SK-N-SH treated with all-trans-retinoic acid at 6 μM for 48 hours (cell line): ENCODE data around the gene IFNG-AS1.
A peak's percentile ranks its signal among the peaks of the same experiment; 100 is the strongest.

ENCODE experiments used
- ATAC-seq: fragments of 200-7000 bp; cut with Tn5 transposase; 3 replicates; pipeline ENCODE4 v1.9.1; 2020; ENCODE audit warnings: mild to moderate bottlenecking, moderate library complexity
- ARNTL ChIP-seq: fragments of 450-650 bp; formaldehyde crosslinking; IDR thresholded peaks from 2 replicates; pipeline ENCODE4 v1.5.0; 2020; ENCODE audit warnings: low read depth, mild to moderate bottlenecking, moderate library complexity, borderline replicate concordance
- ESRRG ChIP-seq: fragments of 250-450 bp; sonication (Bioruptor Pico); IDR thresholded peaks from 2 replicates; pipeline ENCODE4 v1.6.1; 2021; ENCODE audit warnings: mild to moderate bottlenecking
- GLIS3 ChIP-seq: fragments of 250-450 bp; sonication (Bioruptor Pico); IDR thresholded peaks from 2 replicates; pipeline ENCODE4 v1.5.0; 2020; ENCODE audit warnings: mild to moderate bottlenecking, moderate library complexity
- ISL1 ChIP-seq: fragments of 250-450 bp; sonication (Bioruptor Pico); IDR thresholded peaks from 2 replicates; pipeline ENCODE4 v2.1.2; 2022; ENCODE audit warnings: mild to moderate bottlenecking, moderate library complexity
- OSR1 ChIP-seq: fragments of 250-450 bp; sonication (Bioruptor Pico); IDR thresholded peaks from 2 replicates; pipeline ENCODE4 v1.8.0; 2022; ENCODE audit warnings: moderate library complexity, mild to moderate bottlenecking, inconsistent platforms
- PPARA ChIP-seq: fragments of 250-450 bp; sonication (Bioruptor Pico); IDR thresholded peaks from 2 replicates; pipeline ENCODE4 v1.5.0; 2020; ENCODE audit warnings: mild to moderate bottlenecking, borderline replicate concordance
- RARB ChIP-seq: fragments of 250-450 bp; sonication (Bioruptor Pico); IDR thresholded peaks from 2 replicates; pipeline ENCODE4 v1.8.0; 2021; ENCODE audit warnings: mild to moderate bottlenecking, moderate library complexity
- SNAI2 ChIP-seq: fragments of 250-450 bp; sonication (Bioruptor Pico); IDR thresholded peaks from 2 replicates; pipeline ENCODE4 v1.5.0; 2020; ENCODE audit warnings: mild to moderate bottlenecking, moderate library complexity
- TCF4 ChIP-seq: fragments of 250-450 bp; sonication (Bioruptor Pico); IDR thresholded peaks from 2 replicates; pipeline ENCODE4 v1.8.0; 2021; ENCODE audit warnings: mild to moderate bottlenecking, moderate library complexity, borderline replicate concordance
- TOX ChIP-seq: fragments of 250-450 bp; sonication (Bioruptor Pico); IDR thresholded peaks from 2 replicates; pipeline ENCODE4 v1.8.0; 2021; ENCODE audit warnings: mild to moderate bottlenecking, moderate library complexity, borderline replicate concordance
- ZC3H10 ChIP-seq: fragments of 250-450 bp; sonication (Bioruptor Pico); IDR thresholded peaks from 2 replicates; pipeline ENCODE4 v1.5.1; 2021; ENCODE audit warnings: mild to moderate bottlenecking, moderate library complexity
- ZFP3 ChIP-seq: fragments of 250-450 bp; sonication (Bioruptor Pico); IDR thresholded peaks from 2 replicates; pipeline ENCODE4 v1.5.0; 2020; ENCODE audit warnings: mild to moderate bottlenecking, moderate library complexity
- ZFP30 ChIP-seq: fragments of 450-650 bp; formaldehyde crosslinking; IDR thresholded peaks from 2 replicates; pipeline ENCODE4 v1.5.0; 2022; ENCODE audit warnings: mild to moderate bottlenecking, moderate library complexity
- ZNF565 ChIP-seq: fragments of 450-650 bp; formaldehyde crosslinking; conservative IDR thresholded peaks from 2 replicates; pipeline ENCODE4 v1.5.0; 2020; ENCODE audit warnings: low read depth, mild to moderate bottlenecking, moderate library complexity
- ZNF70 ChIP-seq: fragments of 450-650 bp; formaldehyde crosslinking; IDR thresholded peaks from 2 replicates; pipeline ENCODE4 v1.5.0; 2020; ENCODE audit warnings: mild to moderate bottlenecking, moderate library complexity
- ZNF8 ChIP-seq: fragments of 450-650 bp; formaldehyde crosslinking; IDR thresholded peaks from 2 replicates; pipeline ENCODE4 v1.5.0; 2020; ENCODE audit warnings: mild to moderate bottlenecking, moderate library complexity
- TF ChIP-seq, protein P1 (sequence below): fragments of 250-450 bp; sonication (Bioruptor Pico); IDR thresholded peaks from 2 replicates; pipeline ENCODE4 v1.5.0; 2020; ENCODE audit warnings: mild to moderate bottlenecking, moderate library complexity
- TF ChIP-seq, protein P2 (sequence below): fragments of 250-450 bp; sonication (Bioruptor Pico); IDR thresholded peaks from 2 replicates; pipeline ENCODE4 v1.8.0; 2021; ENCODE audit warnings: low read depth, mild to moderate bottlenecking, moderate library complexity, borderline replicate concordance
- TF ChIP-seq, protein P3 (sequence below): fragments of 250-450 bp; sonication (Bioruptor Pico); IDR thresholded peaks from 2 replicates; pipeline ENCODE4 v1.5.1; 2020; ENCODE audit warnings: low read depth, mild to moderate bottlenecking, moderate library complexity
- TF ChIP-seq, protein P4 (sequence below): fragments of 250-450 bp; sonication (Bioruptor Pico); IDR thresholded peaks from 2 replicates; pipeline ENCODE4 v1.5.1; 2021; ENCODE audit warnings: mild to moderate bottlenecking, moderate library complexity
- TF ChIP-seq, protein P5 (sequence below): fragments of 250-450 bp; sonication (Bioruptor Pico); IDR thresholded peaks from 2 replicates; pipeline ENCODE4 v1.8.0; 2020; ENCODE audit warnings: mild to moderate bottlenecking, moderate library complexity, borderline replicate concordance

Gene IFNG-AS1

DNA sequence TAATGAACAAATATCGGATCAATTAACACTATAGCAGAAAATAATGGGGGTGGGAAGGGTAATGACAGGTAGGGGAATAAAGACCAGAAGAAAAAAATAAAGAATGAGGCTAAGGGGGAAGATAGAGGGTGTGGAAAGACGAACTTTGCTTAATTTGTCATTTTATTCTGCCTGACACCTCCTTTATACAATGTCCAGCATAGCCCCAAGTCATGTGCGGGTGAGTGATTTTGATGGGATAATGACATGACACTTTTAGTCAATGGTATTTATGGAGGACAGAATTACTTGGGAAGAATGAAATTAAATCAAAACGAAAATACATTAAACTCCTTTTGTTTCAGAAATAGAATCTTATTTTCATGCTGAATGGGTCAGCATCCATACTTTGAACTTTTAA is 20.5 kb upstream of the IFNG-AS1 start:
- no peak for TF ChIP-seq RARB (CRISPR knock-in tag)
- TF ChIP-seq ZC3H10 (CRISPR knock-in tag), result no peak
- TF ChIP-seq GLIS3 (CRISPR knock-in tag), result no peak
- no peak for TF ChIP-seq PPARA (CRISPR knock-in tag)
- TF ChIP-seq ZFP3 (CRISPR knock-in tag), result no peak
- no peak for TF ChIP-seq OSR1 (CRISPR knock-in tag)
- TF ChIP-seq, protein P1, sequence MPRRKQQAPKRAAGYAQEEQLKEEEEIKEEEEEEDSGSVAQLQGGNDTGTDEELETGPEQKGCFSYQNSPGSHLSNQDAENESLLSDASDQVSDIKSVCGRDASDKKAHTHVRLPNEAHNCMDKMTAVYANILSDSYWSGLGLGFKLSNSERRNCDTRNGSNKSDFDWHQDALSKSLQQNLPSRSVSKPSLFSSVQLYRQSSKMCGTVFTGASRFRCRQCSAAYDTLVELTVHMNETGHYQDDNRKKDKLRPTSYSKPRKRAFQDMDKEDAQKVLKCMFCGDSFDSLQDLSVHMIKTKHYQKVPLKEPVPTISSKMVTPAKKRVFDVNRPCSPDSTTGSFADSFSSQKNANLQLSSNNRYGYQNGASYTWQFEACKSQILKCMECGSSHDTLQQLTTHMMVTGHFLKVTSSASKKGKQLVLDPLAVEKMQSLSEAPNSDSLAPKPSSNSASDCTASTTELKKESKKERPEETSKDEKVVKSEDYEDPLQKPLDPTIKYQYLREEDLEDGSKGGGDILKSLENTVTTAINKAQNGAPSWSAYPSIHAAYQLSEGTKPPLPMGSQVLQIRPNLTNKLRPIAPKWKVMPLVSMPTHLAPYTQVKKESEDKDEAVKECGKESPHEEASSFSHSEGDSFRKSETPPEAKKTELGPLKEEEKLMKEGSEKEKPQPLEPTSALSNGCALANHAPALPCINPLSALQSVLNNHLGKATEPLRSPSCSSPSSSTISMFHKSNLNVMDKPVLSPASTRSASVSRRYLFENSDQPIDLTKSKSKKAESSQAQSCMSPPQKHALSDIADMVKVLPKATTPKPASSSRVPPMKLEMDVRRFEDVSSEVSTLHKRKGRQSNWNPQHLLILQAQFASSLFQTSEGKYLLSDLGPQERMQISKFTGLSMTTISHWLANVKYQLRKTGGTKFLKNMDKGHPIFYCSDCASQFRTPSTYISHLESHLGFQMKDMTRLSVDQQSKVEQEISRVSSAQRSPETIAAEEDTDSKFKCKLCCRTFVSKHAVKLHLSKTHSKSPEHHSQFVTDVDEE (CRISPR knock-in tag), result no peak
- TF ChIP-seq, protein P2, sequence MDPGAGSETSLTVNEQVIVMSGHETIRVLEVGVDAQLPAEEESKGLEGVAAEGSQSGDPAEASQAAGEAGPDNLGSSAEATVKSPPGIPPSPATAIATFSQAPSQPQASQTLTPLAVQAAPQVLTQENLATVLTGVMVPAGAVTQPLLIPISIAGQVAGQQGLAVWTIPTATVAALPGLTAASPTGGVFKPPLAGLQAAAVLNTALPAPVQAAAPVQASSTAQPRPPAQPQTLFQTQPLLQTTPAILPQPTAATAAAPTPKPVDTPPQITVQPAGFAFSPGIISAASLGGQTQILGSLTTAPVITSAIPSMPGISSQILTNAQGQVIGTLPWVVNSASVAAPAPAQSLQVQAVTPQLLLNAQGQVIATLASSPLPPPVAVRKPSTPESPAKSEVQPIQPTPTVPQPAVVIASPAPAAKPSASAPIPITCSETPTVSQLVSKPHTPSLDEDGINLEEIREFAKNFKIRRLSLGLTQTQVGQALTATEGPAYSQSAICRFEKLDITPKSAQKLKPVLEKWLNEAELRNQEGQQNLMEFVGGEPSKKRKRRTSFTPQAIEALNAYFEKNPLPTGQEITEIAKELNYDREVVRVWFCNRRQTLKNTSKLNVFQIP (CRISPR knock-in tag), result no peak
- ATAC-seq, result no peak

DNA sequence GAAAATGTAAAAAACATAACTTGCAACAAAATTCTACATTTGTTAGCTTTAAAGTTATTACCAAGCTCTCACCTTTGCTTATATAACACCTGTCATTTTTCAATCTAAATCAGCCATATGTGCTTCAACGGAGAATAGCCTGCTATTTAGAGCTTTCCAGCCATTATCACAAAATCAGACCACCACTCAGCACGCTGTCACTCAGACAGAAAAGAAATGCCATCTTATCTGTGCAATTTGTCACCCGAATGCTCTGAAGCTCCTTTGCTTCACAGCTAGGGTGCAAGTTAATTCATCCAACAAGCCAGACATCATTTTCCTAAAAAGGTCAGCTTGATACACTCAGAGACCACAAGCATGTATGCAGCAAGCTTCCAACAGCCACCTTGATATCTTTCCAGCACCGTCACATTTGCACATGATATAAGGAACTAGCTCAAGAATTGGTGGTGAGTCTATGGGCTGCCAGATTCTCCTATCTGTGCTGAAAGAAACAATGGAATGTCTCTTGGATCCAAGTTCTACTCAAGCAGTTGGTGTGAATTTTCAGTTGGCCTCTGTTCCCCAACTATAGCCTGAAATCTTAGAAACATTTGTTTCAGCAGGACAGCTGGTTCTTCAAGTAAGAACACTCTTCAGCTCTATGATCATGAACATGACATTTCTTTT is 20.0 kb upstream of the IFNG-AS1 start:
- TF ChIP-seq SNAI2 (CRISPR knock-in tag) (no peak), ESRRG (CRISPR knock-in tag) (no peak), ZNF8 (CRISPR knock-in tag) (no peak), GLIS3 (CRISPR knock-in tag) (no peak), PPARA (CRISPR knock-in tag) (no peak), ARNTL (CRISPR knock-in tag) (no peak)
- no peak for ATAC-seq

DNA sequence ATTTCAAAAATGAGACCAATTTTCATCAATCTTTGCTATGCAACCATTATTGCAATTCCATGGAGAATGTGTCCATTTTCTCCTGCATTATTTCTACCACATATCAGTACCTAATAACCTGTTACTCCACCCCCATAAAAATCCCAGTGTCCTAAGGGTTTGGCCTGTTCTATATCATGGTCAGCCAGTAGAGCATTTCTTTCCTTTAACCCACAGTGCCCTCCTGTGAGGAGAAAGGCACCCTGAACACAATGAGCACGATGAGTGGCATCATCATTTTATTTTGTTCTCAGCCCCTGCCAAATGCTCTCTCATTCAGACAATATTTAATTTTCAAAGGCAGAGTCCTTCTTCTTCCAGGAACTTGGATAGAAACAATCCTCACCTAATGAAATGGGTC is 11.6 kb upstream of the IFNG-AS1 start:
- TF ChIP-seq ZFP3 (CRISPR knock-in tag) (no peak), ZNF565 (CRISPR knock-in tag) (no peak), ZC3H10 (CRISPR knock-in tag) (no peak), TOX (CRISPR knock-in tag) (no peak), TCF4 (CRISPR knock-in tag) (no peak), PPARA (CRISPR knock-in tag) (no peak), ISL1 (CRISPR knock-in tag) (no peak), ARNTL (CRISPR knock-in tag) (no peak)
- TF ChIP-seq, protein P2 (CRISPR knock-in tag), result no peak
- no peak for ATAC-seq

DNA sequence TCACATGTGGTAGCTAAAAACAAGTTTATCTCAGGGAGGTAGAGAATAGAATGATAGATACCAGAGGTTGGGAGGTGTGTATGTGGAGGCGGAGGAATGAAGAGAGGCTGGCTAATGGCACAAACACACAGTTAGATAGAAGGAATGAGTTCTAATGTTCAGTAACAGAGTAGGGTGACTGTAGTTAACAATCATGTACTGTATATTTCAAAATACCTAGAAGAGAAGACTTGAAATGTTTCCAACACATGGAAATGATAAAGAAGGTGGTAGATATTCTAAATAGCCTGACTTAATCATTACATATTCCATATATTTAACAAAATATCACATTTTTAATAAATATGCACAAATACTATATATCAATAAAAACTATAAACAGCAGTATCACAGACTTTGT is 8.9 kb upstream of the IFNG-AS1 start:
- ATAC-seq, result peak; percentile 9; the same call in 1 of the 3 replicates
- TF ChIP-seq, protein P3, sequence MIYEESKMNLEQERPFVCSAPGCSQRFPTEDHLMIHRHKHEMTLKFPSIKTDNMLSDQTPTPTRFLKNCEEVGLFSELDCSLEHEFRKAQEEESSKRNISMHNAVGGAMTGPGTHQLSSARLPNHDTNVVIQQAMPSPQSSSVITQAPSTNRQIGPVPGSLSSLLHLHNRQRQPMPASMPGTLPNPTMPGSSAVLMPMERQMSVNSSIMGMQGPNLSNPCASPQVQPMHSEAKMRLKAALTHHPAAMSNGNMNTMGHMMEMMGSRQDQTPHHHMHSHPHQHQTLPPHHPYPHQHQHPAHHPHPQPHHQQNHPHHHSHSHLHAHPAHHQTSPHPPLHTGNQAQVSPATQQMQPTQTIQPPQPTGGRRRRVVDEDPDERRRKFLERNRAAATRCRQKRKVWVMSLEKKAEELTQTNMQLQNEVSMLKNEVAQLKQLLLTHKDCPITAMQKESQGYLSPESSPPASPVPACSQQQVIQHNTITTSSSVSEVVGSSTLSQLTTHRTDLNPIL (CRISPR knock-in tag), result no peak
- TF ChIP-seq, protein P4, sequence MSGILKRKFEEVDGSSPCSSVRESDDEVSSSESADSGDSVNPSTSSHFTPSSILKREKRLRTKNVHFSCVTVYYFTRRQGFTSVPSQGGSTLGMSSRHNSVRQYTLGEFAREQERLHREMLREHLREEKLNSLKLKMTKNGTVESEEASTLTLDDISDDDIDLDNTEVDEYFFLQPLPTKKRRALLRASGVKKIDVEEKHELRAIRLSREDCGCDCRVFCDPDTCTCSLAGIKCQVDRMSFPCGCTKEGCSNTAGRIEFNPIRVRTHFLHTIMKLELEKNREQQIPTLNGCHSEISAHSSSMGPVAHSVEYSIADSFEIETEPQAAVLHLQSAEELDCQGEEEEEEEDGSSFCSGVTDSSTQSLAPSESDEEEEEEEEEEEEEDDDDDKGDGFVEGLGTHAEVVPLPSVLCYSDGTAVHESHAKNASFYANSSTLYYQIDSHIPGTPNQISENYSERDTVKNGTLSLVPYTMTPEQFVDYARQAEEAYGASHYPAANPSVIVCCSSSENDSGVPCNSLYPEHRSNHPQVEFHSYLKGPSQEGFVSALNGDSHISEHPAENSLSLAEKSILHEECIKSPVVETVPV, result no peak
- no peak for TF ChIP-seq ZNF70 (CRISPR knock-in tag)
- TF ChIP-seq ZNF565 (CRISPR knock-in tag), result no peak
- TF ChIP-seq ZFP30, result no peak
- no peak for TF ChIP-seq TCF4 (CRISPR knock-in tag)
- TF ChIP-seq, protein P5, sequence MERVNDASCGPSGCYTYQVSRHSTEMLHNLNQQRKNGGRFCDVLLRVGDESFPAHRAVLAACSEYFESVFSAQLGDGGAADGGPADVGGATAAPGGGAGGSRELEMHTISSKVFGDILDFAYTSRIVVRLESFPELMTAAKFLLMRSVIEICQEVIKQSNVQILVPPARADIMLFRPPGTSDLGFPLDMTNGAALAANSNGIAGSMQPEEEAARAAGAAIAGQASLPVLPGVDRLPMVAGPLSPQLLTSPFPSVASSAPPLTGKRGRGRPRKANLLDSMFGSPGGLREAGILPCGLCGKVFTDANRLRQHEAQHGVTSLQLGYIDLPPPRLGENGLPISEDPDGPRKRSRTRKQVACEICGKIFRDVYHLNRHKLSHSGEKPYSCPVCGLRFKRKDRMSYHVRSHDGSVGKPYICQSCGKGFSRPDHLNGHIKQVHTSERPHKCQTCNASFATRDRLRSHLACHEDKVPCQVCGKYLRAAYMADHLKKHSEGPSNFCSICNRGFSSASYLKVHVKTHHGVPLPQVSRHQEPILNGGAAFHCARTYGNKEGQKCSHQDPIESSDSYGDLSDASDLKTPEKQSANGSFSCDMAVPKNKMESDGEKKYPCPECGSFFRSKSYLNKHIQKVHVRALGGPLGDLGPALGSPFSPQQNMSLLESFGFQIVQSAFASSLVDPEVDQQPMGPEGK, result no peak
- no peak for TF ChIP-seq TOX (CRISPR knock-in tag)
- TF ChIP-seq ARNTL (CRISPR knock-in tag), result no peak
- TF ChIP-seq SNAI2 (CRISPR knock-in tag), result no peak
- TF ChIP-seq, protein P2 (CRISPR knock-in tag), result no peak
